ENCODE data around the gene RSPO4. TPM values are rescaled to one million over a fixed set of nuclear protein-coding genes. Genes with fewer than 3 reads are reported as not detected.

Gene RSPO4
- total RNA-seq, 1 donor from 2014 or later = not detected

- intact Hi-C loops (cut with micrococcal nuclease) = no loop called here
Measured at GRCh38 chr20:944774-945410, 57.2 kb downstream of the RSPO4 start.

DNA sequence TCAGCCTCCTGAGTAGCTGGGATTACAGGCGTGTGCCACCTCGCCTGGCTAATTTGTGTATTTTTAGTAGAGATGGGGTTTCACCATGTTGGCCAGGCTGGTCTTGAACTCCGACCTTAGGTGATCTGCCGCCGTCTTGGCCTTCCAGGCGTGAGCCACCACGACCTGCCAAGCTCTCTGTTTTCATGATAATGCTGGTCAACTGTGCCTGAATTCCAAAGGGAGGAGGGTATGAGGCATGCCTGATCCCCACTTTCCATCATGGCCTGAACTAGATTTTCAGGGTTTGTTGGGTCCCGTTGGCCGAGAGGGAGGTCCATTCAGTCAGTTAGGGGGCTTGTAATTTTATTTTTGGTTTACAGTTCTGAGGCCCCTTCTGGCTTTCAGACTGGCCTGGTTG lies 58.0 kb downstream of the RSPO4 start:
- intact Hi-C loops (cut with micrococcal nuclease) = no loop called here

DNA sequence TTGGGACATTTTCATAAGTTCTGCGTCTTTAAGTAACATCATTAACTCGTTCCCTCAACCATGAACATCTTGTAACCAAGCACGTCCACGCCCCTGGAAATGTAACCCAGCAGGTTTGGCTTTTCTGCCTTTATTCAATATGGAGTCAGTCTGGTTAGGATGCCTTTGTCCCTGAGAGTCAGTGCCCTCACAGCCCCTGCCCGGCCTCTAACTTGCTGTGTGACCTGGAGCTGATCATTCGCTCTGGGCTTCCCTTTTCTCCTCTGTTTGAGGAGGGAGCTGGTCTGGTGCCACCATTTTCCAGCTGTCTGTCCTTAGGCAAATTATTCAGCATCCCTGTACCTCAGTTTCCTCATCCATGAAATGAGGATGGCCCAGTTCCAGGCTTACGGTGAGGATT lies 59.5 kb downstream of the RSPO4 start:
- intact Hi-C loops (cut with micrococcal nuclease) = no loop called here

- intact Hi-C loops (cut with micrococcal nuclease) = no loop called here
Measured at GRCh38 chr20:940926-941325, 61.2 kb downstream of the RSPO4 start.

GRCh38 chr20:939606-940005 lies 62.5 kb downstream of the RSPO4 start:
- intact Hi-C loops (cut with micrococcal nuclease) = no loop called here

DNA sequence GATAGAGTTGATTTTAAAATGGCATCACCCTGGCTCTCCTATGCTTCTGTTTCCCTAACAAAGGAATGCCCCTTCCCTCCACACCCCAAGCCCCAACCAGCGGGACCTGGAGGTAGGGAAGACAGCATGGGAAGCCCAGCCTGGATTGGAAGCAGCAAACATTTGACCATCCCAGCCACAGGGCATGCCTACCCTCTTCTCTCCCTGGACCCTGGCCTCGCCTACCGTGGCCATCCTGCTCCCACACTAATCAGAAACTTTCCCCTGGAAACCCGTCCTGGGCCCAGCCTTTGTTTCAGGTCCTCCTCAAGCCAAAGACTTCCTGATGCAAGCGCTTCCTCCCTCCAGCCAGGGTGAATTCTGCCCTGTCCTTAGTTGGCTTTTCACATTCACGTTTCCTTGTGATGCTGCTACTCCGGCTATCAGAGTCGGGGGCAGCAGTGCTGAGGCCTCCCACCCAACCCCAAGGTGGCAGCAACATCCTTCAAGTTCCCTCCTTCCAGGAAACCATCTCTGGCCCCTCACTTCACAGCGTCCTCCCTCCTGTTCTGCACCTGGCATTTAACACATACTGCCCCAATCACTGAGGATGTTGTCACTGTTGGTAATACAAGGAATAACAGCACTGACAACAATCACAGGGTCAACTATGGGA lies 67.8 kb downstream of the RSPO4 start:
- intact Hi-C loops (cut with micrococcal nuclease) = no loop called here

GRCh38 chr20:933029-933428 lies 69.1 kb downstream of the RSPO4 start:
- intact Hi-C loops (cut with micrococcal nuclease) = no loop called here

- intact Hi-C loops (cut with micrococcal nuclease) = no loop called here
Measured at GRCh38 chr20:931401-931800, 70.7 kb downstream of the RSPO4 start.

GRCh38 chr20:926670-927069 lies 75.4 kb downstream of the RSPO4 start:
- intact Hi-C loops (cut with micrococcal nuclease) = no loop called here

GRCh38 chr20:925516-925915 lies 76.6 kb downstream of the RSPO4 start:
- intact Hi-C loops (cut with micrococcal nuclease) = no loop called here

- intact Hi-C loops (cut with micrococcal nuclease) = no loop called here
Measured at GRCh38 chr20:924639-925038, 77.5 kb downstream of the RSPO4 start.

DNA sequence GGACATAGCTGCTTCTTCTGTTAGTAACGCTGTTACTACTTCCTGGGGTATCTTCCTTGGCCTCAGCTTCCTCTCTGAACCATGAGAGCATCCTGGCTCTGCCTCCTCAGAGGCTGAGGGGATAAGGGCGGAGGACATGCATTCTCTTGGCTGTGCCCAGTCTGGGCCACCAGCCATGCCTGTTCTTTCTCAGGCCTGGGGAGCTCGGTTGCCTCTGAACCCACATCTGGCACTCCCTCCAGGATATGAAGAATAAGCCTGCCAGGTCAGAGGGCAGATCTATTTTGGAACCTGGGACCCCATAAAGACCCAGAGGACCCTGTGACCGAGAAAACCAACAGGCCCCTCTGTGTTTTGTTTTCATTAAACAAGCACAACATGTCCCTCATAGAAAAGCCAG lies 79.3 kb downstream of the RSPO4 start:
- intact Hi-C loops (cut with micrococcal nuclease) = no loop called here

DNA sequence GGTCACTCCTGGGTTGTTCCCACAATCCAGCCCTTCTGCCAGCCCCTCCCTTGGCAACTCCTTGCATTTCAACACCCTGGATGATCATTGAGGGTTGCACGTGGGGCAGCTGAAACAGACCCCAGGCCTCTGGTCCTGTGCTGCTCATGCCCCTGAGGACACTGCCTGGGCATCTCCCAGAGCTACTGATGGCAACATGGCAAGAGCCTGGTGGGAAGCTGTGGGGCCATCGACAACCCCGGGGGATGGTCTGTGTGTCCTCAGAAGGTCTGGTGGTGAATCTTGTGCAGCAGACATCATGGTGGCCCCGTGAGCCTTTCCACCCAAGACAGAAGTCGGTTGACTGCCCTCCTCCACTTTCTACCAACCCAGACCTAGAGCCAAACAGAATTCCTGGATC lies 81.0 kb downstream of the RSPO4 start:
- intact Hi-C loops (cut with micrococcal nuclease) = no loop called here

GRCh38 chr20:920311-920710 lies 81.8 kb downstream of the RSPO4 start:
- intact Hi-C loops (cut with micrococcal nuclease) = no loop called here

DNA sequence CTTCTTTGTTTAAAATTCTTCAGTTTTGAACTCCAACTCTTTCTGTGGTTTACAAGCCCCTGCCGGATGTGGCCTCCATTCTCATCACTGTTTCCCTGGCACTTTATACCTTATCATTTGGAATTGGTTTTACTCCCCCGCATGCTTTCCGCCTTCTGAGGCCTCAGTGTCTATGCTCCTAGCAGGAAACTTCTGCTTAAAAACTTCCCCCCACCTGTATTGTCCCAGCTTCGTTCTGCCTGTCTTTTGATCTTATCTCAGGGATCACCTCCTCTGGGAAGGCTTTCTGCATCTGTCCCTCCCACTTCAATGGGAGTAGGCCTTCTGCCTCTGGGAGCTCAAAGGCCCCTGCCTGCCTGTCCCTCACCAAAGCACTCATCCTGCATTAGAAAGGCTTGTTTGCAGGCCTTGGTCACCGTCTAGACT lies 82.6 kb downstream of the RSPO4 start:
- intact Hi-C loops (cut with micrococcal nuclease) = no loop called here

- intact Hi-C loops (cut with micrococcal nuclease) = no loop called here
Measured at GRCh38 chr20:917416-917815, 84.7 kb downstream of the RSPO4 start.

DNA sequence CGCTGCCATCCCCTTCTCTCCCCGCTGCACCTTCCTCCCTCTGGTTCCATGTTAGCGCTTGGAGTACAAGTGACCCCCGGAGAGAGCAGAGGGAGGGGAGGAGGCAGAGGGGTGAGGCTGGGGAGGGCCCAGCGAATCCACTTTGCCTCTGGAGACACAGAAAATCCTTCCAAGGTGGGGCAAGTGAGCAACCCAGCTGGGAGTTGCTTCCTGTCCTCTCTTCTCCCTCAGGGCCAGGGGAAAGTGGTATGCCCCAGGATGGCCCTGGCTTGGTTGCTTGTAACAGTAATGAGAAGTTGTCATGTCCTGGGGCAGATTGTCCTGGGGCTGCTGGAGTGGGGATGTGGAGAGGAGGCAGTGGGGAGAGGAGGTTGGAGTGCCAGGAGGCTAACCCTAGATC lies 85.3 kb downstream of the RSPO4 start:
- intact Hi-C loops (cut with micrococcal nuclease) = no loop called here

- intact Hi-C loops (cut with micrococcal nuclease) = no loop called here
Measured at GRCh38 chr20:916125-916799, 85.8 kb downstream of the RSPO4 start, which contains the start of gene ANGPT4. Gene ANGPT4, minus strand, starts transcription at chr20:916334. Its CDS starts 120 bp downstream, at chr20:916214.

DNA sequence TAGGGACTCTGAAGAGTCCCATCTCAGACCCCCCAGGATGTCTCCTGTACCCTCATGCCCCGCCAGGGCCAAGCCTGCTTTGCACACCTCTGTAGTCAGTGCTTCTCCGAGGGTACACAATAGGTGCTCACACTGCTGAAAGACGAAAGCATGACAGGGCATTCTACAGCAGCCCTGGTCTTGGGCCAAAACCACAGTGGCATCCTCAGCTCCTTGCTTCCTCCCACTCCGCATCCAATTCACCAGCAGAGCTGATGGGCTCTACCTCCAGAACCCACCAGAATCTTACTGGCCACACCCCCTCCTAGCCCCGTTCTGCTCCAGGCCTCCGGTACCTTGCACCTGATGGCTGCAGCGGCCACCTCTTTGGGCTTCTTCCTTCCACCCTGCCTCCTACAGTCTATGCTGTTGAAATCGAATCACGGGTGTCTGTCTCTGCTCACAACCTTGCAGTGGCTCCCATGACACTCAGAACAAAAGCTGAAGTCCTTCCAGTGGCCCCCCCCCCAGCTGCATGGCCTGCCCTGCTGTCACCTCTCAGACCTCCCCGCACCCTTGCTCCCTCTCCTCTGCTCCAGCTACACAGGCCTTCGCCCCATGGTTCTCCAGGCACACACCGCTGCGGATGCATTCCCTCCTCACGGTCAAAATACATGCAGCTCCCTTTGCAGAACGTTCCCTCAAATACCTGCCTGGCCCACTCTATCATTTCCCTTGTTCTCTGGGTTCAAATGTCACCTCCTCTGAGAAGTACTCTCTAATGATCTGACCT lies 87.2 kb downstream of the RSPO4 start:
- intact Hi-C loops (cut with micrococcal nuclease) = no loop called here

GRCh38 chr20:913306-913849 lies 88.7 kb downstream of the RSPO4 start:
- intact Hi-C loops (cut with micrococcal nuclease) = no loop called here

DNA sequence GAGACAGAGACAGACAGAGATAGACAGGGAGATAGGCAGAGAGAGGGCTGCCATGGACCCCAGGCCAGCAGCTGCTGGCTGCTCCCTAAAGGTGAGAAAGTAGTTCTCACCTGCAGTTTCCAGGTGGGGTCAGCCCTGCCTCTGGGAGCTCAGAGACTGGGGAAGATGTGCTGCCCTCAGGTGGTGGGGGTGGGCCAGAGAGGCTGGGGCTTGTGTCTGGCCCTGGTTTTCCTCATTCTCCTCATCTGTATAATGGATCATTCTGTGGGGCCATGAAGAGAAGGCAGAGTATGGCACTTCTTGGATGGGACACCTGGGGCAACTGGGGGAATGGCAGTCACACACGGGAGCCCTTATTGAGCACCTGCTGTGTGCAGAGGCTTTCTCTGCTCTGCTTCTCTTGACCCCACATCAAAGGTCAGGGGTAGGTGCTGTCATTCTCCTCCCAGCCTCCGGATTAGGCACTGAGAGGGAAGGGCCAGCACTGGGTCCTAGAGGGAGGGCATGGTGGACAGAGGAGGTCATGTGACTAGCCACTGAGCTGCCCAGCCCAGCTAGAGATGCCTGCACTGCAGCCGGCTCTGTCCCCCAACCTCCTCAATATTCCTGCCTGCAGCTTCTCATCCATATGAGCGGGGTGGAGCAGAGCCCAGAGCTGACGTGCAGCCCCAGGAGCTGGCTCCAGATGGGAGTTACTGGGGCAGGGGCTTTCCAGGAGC lies 90.1 kb downstream of the RSPO4 start:
- intact Hi-C loops (cut with micrococcal nuclease) = no loop called here
